Jurkat, Clone E6-1 (cell line): Measurements from ENCODE around the gene GNPTG.

ENCODE experiments used
- DNase-seq: peaks from one replicate; pipeline ENCODE4 v3.0.0-alpha.2; 2011; ENCODE audit warnings: low read depth, low spot score
- H3K4me3 ChIP-seq: 2 replicates; pipeline ENCODE4 v1.5.1; 2011; ENCODE audit warnings: mild to moderate bottlenecking, low read length, control low read depth, moderate library complexity

Gene GNPTG

DNA sequence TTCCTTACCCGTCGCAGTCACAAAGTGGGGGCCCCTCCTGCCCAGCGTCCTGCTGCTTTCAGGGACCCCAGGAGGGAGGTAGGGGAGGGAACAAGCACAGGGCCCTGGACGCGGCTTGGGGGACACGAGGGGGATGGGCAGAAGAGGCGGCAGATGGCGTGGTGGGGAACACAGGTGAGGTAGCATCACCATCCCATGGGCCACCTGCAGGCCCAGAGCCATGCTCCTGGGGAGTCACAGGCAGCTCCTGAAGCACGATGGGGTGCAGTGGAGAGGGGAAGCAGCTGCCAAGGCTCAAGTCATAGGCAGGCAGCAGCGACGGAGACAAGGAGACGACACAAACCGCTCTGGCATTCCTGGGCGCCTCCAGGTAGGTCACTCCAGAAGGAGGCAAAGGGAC is 52.0 kb downstream of the GNPTG start:
- no peak overlapping the region for H3K4me3 ChIP-seq
- DNase-seq = no peak

GRCh38 chr16:1407753-1408152 is 56.0 kb downstream of the GNPTG start:
- peak overlapping the region; percentile 37 for H3K4me3 ChIP-seq
- no peak for DNase-seq

DNA sequence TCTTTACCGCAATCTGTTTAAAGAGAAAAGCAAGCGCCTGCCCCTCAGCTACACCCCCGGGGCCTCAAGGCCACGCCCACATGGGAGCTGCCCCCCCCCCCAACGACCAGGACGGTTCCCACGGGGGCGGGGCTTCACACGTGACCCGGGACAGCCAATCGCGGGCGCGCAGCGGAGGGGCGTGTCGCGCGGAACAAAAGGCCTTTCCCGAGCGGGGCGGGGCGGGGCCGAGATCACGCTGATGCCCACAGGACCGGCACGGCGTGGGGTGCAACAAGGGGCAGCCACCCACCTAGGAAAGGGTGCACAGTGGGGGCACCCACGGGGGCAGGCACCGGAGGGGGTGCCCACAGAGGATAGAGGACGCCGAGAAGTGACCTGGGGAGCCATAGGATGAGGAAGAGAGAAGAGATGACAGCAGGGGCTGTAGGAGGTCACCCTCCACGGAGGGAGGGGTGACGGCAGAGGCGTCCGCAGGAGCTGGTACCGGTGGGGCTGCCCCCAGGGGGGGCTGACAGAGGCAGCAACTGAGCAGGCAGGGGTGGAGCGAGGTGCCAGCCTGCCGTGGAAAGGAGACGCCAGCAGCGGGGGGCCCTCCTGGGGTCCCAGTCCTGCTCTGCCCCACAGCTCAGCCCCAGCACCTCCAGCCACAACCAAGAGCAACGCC is 56.6 kb downstream of the GNPTG start:
- DNase-seq = peak; percentile 82

GRCh38 chr16:1412847-1413246 is 61.1 kb downstream of the GNPTG start:
- DNase-seq = no peak
- H3K4me3 ChIP-seq = no peak overlapping the region

More for the DNA sequence above, 56.6 kb downstream of the GNPTG start:
- H3K4me3 ChIP-seq = peak overlapping the region; percentile 71
